ENCODE measurements around the gene ACSM2B.
"Not testable (repeated sequence)": the region's sequence is repeated elsewhere in the genome, so short reads cannot be mapped to it uniquely, and the experiment has no call there.

The ACSM2B gene

GRCh38 chr16:20586112-20586511 is 9.9 kb upstream of the ACSM2B start:
- not testable (repeated sequence) for H3K27ac ChIP-seq (ENCODE audit: low read depth, low read length); H3K4me2 ChIP-seq (ENCODE audit: low read length); H4K20me1 ChIP-seq (ENCODE audit: control insufficient read depth, insufficient read depth, low read depth, low read length); H3K9me2 ChIP-seq (replicated peaks; ENCODE audit: control insufficient read depth, low read length); H3K79me2 ChIP-seq (ENCODE audit: control insufficient read depth, low read length); H3K9me3 ChIP-seq (ENCODE audit: control insufficient read depth, insufficient read depth, low read length); H3K27me3 ChIP-seq (ENCODE audit: control insufficient read depth, low read length); H3K4me1 ChIP-seq (ENCODE audit: control insufficient read depth, low read length); H3F3A ChIP-seq (ENCODE audit: control insufficient read depth, insufficient read depth); H3K36me3 ChIP-seq (ENCODE audit: control insufficient read depth, low read length); H3K4me3 ChIP-seq (ENCODE audit: low read length)

DNA sequence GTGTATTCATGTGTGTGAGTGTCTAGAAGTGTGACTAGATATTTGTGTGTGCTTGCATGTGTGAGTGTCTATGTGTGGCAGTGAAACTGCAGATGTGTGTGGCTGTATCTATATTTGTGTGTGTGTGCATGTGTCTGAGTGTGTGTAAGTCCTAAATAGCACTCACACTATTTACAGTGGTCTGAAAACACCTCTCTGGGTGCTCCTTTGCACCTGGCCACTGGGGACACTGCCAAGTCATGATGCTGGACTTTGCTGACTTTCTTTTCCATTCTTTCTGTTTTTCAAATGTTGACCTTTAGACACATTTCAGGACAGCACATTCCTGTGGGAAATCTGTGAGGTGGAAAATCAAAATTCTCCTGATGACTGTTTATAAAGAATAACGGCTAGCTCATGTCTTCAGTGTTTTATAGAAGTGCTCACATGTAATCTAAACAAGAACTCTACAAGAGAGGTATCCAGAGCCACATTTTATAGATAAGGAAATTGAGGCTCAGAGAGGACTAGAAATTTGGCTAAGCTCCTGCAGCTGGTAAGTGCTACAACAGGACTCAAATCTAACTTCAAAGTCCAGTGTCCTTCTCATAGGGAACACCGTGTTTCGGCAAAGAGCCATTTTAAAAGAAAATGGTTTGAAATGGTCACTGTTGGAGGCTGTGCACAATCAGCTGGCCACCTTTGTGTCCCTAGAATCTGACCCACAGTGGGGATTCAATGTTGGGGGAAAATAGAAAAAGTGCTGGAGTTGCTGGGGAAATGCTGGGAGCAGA is 4.5 kb upstream of the ACSM2B start:
- not testable (repeated sequence) for H3F3A ChIP-seq (ENCODE audit: control insufficient read depth, insufficient read depth); H3K4me3 ChIP-seq (ENCODE audit: low read length); H3K36me3 ChIP-seq (ENCODE audit: control insufficient read depth, low read length); H3K79me2 ChIP-seq (ENCODE audit: control insufficient read depth, low read length); H4K20me1 ChIP-seq (ENCODE audit: control insufficient read depth, insufficient read depth, low read depth, low read length); H3K9me2 ChIP-seq (replicated peaks; ENCODE audit: control insufficient read depth, low read length); H3K4me2 ChIP-seq (ENCODE audit: low read length); H3K27me3 ChIP-seq (ENCODE audit: control insufficient read depth, low read length); H3K9me3 ChIP-seq (ENCODE audit: control insufficient read depth, insufficient read depth, low read length); H3K4me1 ChIP-seq (ENCODE audit: control insufficient read depth, low read length); H3K27ac ChIP-seq (ENCODE audit: low read depth, low read length)

DNA sequence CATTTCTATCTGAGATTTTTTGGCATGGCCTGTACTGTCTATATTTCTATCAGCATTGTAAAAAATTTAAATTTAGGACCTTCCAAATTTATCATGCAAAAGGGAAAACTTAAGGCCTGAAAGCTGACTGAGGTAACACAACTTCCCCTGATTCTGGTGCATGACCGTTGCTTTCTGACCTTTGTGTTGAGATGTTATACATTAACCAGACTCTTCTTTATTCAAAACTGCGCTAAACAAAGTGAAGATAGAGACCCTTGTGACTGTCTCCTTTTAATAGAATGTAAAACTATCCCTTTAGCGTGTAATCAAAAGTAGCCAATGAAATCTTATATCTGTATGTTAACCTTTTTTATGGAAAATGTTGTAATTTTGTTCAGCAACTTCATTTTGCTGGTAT is 1.9 kb upstream of the ACSM2B start:
- not testable (repeated sequence) for H3K79me2 ChIP-seq (ENCODE audit: control insufficient read depth, low read length); H3K36me3 ChIP-seq (ENCODE audit: control insufficient read depth, low read length); H3K9me3 ChIP-seq (ENCODE audit: control insufficient read depth, insufficient read depth, low read length); H3K27me3 ChIP-seq (ENCODE audit: control insufficient read depth, low read length); H3K4me1 ChIP-seq (ENCODE audit: control insufficient read depth, low read length); H3K9me2 ChIP-seq (replicated peaks; ENCODE audit: control insufficient read depth, low read length); H4K20me1 ChIP-seq (ENCODE audit: control insufficient read depth, insufficient read depth, low read depth, low read length); H3F3A ChIP-seq (ENCODE audit: control insufficient read depth, insufficient read depth); H3K4me3 ChIP-seq (ENCODE audit: low read length); H3K4me2 ChIP-seq (ENCODE audit: low read length); H3K27ac ChIP-seq (ENCODE audit: low read depth, low read length)

DNA sequence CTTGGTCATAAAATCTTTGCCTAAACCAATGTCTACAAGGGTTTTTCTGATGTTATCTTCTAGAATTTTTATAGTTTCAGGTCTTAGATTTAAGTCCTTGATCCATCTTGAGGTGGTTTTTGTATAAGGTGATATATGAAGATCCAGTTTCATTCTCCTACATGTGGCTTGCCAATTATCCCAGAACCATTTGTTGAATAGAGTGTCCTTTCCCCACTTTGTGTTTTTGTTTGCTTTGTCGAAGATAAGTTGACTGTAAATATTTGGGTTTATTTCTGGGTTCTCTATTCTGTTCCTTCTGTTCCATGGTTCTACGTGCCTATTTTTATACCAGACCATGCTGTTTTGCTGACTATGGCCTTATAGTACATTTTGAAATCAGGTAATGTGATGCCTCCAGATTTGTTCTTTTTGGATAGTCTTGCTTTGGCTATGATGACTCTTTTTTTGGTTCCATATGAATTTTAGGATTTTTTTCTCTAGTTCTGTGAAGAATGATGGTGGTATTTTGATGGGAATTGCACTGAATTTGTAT is 7.0 kb downstream of the ACSM2B start:
- not testable (repeated sequence) for H3K4me3 ChIP-seq (ENCODE audit: low read length); H3K27ac ChIP-seq (ENCODE audit: low read depth, low read length); H3K4me1 ChIP-seq (ENCODE audit: control insufficient read depth, low read length); H3K9me2 ChIP-seq (replicated peaks; ENCODE audit: control insufficient read depth, low read length); H3F3A ChIP-seq (ENCODE audit: control insufficient read depth, insufficient read depth); H3K79me2 ChIP-seq (ENCODE audit: control insufficient read depth, low read length); H3K27me3 ChIP-seq (ENCODE audit: control insufficient read depth, low read length); H3K9me3 ChIP-seq (ENCODE audit: control insufficient read depth, insufficient read depth, low read length); H4K20me1 ChIP-seq (ENCODE audit: control insufficient read depth, insufficient read depth, low read depth, low read length); H3K36me3 ChIP-seq (ENCODE audit: control insufficient read depth, low read length); H3K4me2 ChIP-seq (ENCODE audit: low read length)

DNA sequence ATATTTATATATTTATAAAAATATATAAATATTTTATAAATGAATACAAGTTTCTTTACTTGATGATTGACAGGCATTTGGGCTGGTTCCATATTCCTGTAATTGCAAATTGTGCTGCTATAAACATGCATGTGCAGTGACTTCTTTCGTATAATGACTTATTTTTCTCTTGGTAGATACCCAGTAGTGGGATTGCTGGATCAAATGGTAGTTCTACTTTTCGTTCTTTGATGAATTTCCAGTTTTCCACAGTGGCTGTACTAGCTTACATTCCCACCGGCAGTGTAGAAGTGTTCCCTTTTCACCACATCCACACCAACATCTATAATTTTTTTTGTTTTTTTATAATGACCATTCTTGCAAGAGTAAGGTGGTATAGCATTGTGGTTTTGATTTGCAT is 7.8 kb downstream of the ACSM2B start:
- no peaks in the 10 kb centered on the region for H3K36me3 ChIP-seq (ENCODE audit: control insufficient read depth, low read length)
- no peak overlapping the region for H3K4me2 ChIP-seq (ENCODE audit: low read length)
- H3K4me3 ChIP-seq (ENCODE audit: low read length), result no peak overlapping the region
- H3F3A ChIP-seq (ENCODE audit: control insufficient read depth, insufficient read depth), result no peaks in the 10 kb centered on the region
- TF ChIP-seq CTCF (IDR thresholded peaks at IDR 0.05; ENCODE audit: low read depth, low read length, poor library complexity, severe bottlenecking), result no peak
- TF ChIP-seq EZH2phosphoT487 (IDR thresholded peaks at IDR 0.05; ENCODE audit: borderline replicate concordance, low read length), result no peak
- no peaks in the 10 kb centered on the region for H4K20me1 ChIP-seq (ENCODE audit: control insufficient read depth, insufficient read depth, low read depth, low read length)
- H3K9me2 ChIP-seq (replicated peaks; ENCODE audit: control insufficient read depth, low read length), result no peaks in the 10 kb centered on the region
- H3K79me2 ChIP-seq (ENCODE audit: control insufficient read depth, low read length), result no peaks in the 10 kb centered on the region
- H3K9me3 ChIP-seq (ENCODE audit: control insufficient read depth, insufficient read depth, low read length), result no peaks in the 10 kb centered on the region
- H3K4me1 ChIP-seq (ENCODE audit: control insufficient read depth, low read length), result no peaks in the 10 kb centered on the region
- no peaks in the 10 kb centered on the region for H3K27me3 ChIP-seq (ENCODE audit: control insufficient read depth, low read length)
- H3K27ac ChIP-seq (ENCODE audit: low read depth, low read length), result no peak overlapping the region
